GM12878 (cell line): ENCODE data around the gene BZW2. TPM values are rescaled to one million over a fixed set of nuclear protein-coding genes. Genes with fewer than 3 reads are reported as not detected.

Experiments
- ATAC-seq: fragments of 200-7000 bp; cut with Tn5 transposase; 3 replicates; pipeline ENCODE4 v1.9.1; 2020; ENCODE audit warnings: mild to moderate bottlenecking, moderate library complexity
- BruUV-seq: library from RNA; stranded (reverse); fragments of 400-500 nt; replicated peaks from 2 replicates; lab custom pipeline; 2021; lab: Mats Ljungman, UMichigan
- CTCF ChIA-PET: fragments of 300-600 bp; sonication (Branson Sonifier 250); formaldehyde crosslinking; extraction: SDS; loops from one replicate; lab custom pipeline; 2021; ENCODE audit warnings: inconsistent platforms; lab: Yijun Ruan, JAX
- POLR2A ChIA-PET: fragments of 350-600 bp; formaldehyde crosslinking; extraction: SDS; loops from one replicate; lab custom pipeline; 2021; ENCODE audit warnings: inconsistent platforms; lab: Charles Lee
- RAD21 ChIA-PET: fragments of 300-600 bp; sonication (Branson Sonifier 250); formaldehyde crosslinking; loops from one replicate; lab custom pipeline; 2023; ENCODE audit warnings: antibody characterized with exemption; ENCODE audit not compliant: unreplicated experiment; lab: Charles Lee
- SMC1A ChIA-PET: fragments of 300-600 bp; sonication (Branson Sonifier 250); formaldehyde crosslinking; loops from one replicate; lab custom pipeline; 2023; ENCODE audit not compliant: unreplicated experiment, uncharacterized antibody; lab: Charles Lee
- DNase-seq: peaks from one replicate; pipeline ENCODE4 v3.0.0-alpha.2; 2011; ENCODE audit warnings: low read depth, low spot score
- FAIRE-seq: peaks from 3 replicates; lab custom pipeline; 2011; peaks lifted over from hg19 to GRCh38; lab: Jason Lieb, UNC
- H2AFZ ChIP-seq: 2 replicates; pipeline ENCODE4 v1.6.0; 2011; ENCODE audit warnings: low read depth, low read length, control low read depth; ENCODE audit not compliant: control insufficient read depth
- H3K27ac ChIP-seq: 2 replicates; pipeline ENCODE4 v1.5.1; 2011; ENCODE audit warnings: control low read depth; ENCODE audit not compliant: control insufficient read depth, insufficient read depth
- H3K27me3 ChIP-seq, 2 experiments: replicated peaks in 1 of 2; 2 replicates each; pipeline versions ENCODE4 v1.6.0 to v1.6.1; 2011; ENCODE audit warnings: low read length in 1 of 2; ENCODE audit not compliant: control insufficient read depth in 2 of 2, insufficient read depth in 2 of 2
- H3K36me3 ChIP-seq, 2 experiments: 2 replicates each; pipeline ENCODE4 v1.5.1; 2011; ENCODE audit warnings: low read length in 1 of 2; ENCODE audit not compliant: control insufficient read depth in 2 of 2, insufficient read depth in 2 of 2
- H3K4me1 ChIP-seq: 2 replicates; pipeline ENCODE4 v1.6.1; 2011; ENCODE audit warnings: mild to moderate bottlenecking, low read length, moderate library complexity, mixed read lengths; ENCODE audit not compliant: control insufficient read depth, insufficient read depth
- H3K4me2 ChIP-seq: 2 replicates; pipeline ENCODE4 v1.6.0; 2011; ENCODE audit warnings: control low read depth; ENCODE audit not compliant: control insufficient read depth, insufficient read depth
- H3K4me3 ChIP-seq: fragments of 200-600 bp; sonication (generic); 2 replicates; pipeline ENCODE4 v1.5.1; 2016
- H3K79me2 ChIP-seq: 2 replicates; pipeline ENCODE4 v1.6.0; 2011; ENCODE audit warnings: low read length; ENCODE audit not compliant: control insufficient read depth, insufficient read depth
- H3K9ac ChIP-seq: 2 replicates; pipeline ENCODE4 v1.8.0; 2011; ENCODE audit warnings: low read length, control low read depth, mixed read lengths; ENCODE audit not compliant: control insufficient read depth, insufficient read depth
- H3K9me3 ChIP-seq: replicated peaks from 3 replicates; pipeline ENCODE4 v1.5.1; 2011; ENCODE audit warnings: mild to moderate bottlenecking, low read length; ENCODE audit not compliant: control insufficient read depth, insufficient read depth
- H4K20me1 ChIP-seq: 2 replicates; pipeline ENCODE4 v1.6.0; 2011; ENCODE audit not compliant: control insufficient read depth, insufficient read depth
- CBFB ChIP-seq: IDR thresholded peaks from 2 replicates; pipeline ENCODE4 v1.6.1; 2016; ENCODE audit warnings: antibody characterized with exemption, low read depth
- ESRRA ChIP-seq: IDR thresholded peaks from 2 replicates; pipeline ENCODE4 v1.6.1; 2012; ENCODE audit warnings: mild to moderate bottlenecking, low read length, improper control_type of control experiment
- EZH2 ChIP-seq: IDR thresholded peaks from 2 replicates; pipeline ENCODE4 v1.6.1; 2012; ENCODE audit warnings: low read depth, mild to moderate bottlenecking, control low read depth, inconsistent platforms, low read length, borderline replicate concordance; ENCODE audit not compliant: control insufficient read depth
- HDAC6 ChIP-seq: fragments of 200-600 bp; sonication (generic); IDR thresholded peaks from one replicate; pipeline ENCODE4 v1.8.0; 2017; ENCODE audit warnings: antibody characterized with exemption; ENCODE audit not compliant: unreplicated experiment
- JUNB ChIP-seq: IDR thresholded peaks from 2 replicates; pipeline ENCODE4 v1.6.1; 2016; ENCODE audit warnings: antibody characterized with exemption, mild to moderate bottlenecking
- LARP7 ChIP-seq: fragments of 450-650 bp; IDR thresholded peaks from 2 replicates; pipeline ENCODE4 v1.6.1; 2017; ENCODE audit warnings: mild to moderate bottlenecking
- NFYA ChIP-seq: IDR thresholded peaks from 2 replicates; pipeline ENCODE4 v1.6.1; 2011; ENCODE audit warnings: low read depth, mild to moderate bottlenecking, low read length, improper control_type of control experiment, borderline replicate concordance
- RAD21 ChIP-seq: IDR thresholded peaks from 2 replicates; pipeline ENCODE4 v1.6.1; 2011; ENCODE audit warnings: mild to moderate bottlenecking, low read depth, low read length, moderate library complexity; ENCODE audit not compliant: insufficient read depth
- SREBF2 ChIP-seq: IDR thresholded peaks from 2 replicates; pipeline ENCODE4 v1.6.1; 2012; ENCODE audit warnings: mild to moderate bottlenecking, low read length
- YBX1 ChIP-seq: fragments of 450-650 bp; IDR thresholded peaks from 2 replicates; pipeline ENCODE4 v1.6.1; 2016; ENCODE audit warnings: antibody characterized with exemption
- WGBS: methylation state at CpG from one replicate; pipeline ENCODE4 v1.1.6; 2016; ENCODE audit warnings: low lambda C conversion rate; ENCODE audit not compliant: insufficient replicate concordance, insufficient coverage; ENCODE audit errors: missing lambda C conversion rate; 5-methylcytosine and 5-hydroxymethylcytosine counted together
- in situ Hi-C: fragments of 300-500 bp; cut with MboI; formaldehyde crosslinking; loops from 9 replicates; pipeline ENCODE4 v1.14.3; 2018; ENCODE audit warnings: mixed read lengths
- intact Hi-C: fragments of 100-400 bp; cut with micrococcal nuclease; formaldehyde crosslinking; loops from one replicate; pipeline ENCODE4 v1.14.2; 2022; ENCODE audit not compliant: unreplicated experiment
- polyA plus RNA-seq, 11 experiments: library from polyadenylated mRNA; depleted of rRNA in 4 of 11; unstranded in 6 of 11; stranded (reverse) in 5 of 11; fragments of >200 nt; fragmentation: Nextera tagmentation in 4 of 11; fragmentation: Illumina TruSeq in 1 of 11; extraction: Ambion mirVana in 4 of 11; extraction: Trizol in 1 of 11; gene quantifications; 1 replicate in 1 of 11; 2 replicates in 10 of 11; pipeline versions ENCODE4 v1.2.1 to v1.2.3, GENCODE V29; 2011 to 2016; ENCODE audit warnings: inconsistent platforms in 2 of 11, missing spikeins in 2 of 11, low read depth in 1 of 11
- total RNA-seq, 4 experiments: library from RNA; depleted of rRNA in 3 of 4; stranded (reverse); fragments of >200 nt in 3 of 4; fragmentation: Illumina TruSeq in 1 of 4; extraction: Trizol in 1 of 4; gene quantifications; 2 replicates each; pipeline versions ENCODE4 v1.2.1 to v1.2.3, GENCODE V29; 2013 to 2021
- TF ChIP-seq, protein P1 (sequence below): IDR thresholded peaks from 2 replicates; pipeline ENCODE4 v1.6.1; 2011; ENCODE audit warnings: mild to moderate bottlenecking, low read depth, low read length, moderate library complexity; ENCODE audit not compliant: insufficient replicate concordance
- TF ChIP-seq, protein P2 (sequence below): fragments of 450-650 bp; formaldehyde crosslinking; IDR thresholded peaks from 2 replicates; pipeline ENCODE4 v1.5.0; 2022; ENCODE audit warnings: mild to moderate bottlenecking, missing genetic modification characterization

BZW2 gene
- total and polyA plus RNA-seq, 10 of the 15 experiments (the other 5 are each of a cell fraction or from before 2014, with no cell fraction given), result 1.3 to 6.8 (median 3.1) TPM

DNA sequence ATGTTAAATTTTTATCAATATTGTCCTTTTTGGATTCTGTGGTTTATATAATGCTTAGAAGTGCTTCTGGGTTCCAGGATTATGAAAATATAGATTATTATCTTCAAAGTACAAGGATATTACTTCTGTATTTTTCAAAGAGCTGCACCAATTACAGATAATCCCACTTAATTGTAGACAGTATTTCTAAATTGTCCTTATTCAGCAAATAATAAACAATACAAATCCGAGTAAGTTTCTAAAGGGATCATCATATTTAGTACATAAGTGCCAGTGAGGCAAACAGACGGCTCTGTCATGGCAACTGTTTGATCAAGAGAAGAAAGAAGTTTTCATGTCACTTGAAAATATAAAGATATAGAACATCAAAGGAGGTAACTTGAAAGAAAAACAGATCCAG is 19.6 kb upstream of the BZW2 start:
- H2AFZ ChIP-seq, result no peak overlapping the region
- SMC1A ChIA-PET, result no interaction called here
- 27% methylated on average over 2 of the region's 2 CpGs for WGBS
- H3K9me3 ChIP-seq, result no peaks in the 10 kb centered on the region
- H3K36me3 ChIP-seq, result no peaks in the 10 kb centered on the region
- BruUV-seq, result no TSS peak
- CTCF ChIA-PET, result interaction anchor here (1.3 kb wide), 1 partner anchor 17 kb away, joined by 3 read pairs; no protein-coding TSS in a partner anchor
- no peaks in the 10 kb centered on the region for H3K79me2 ChIP-seq
- ATAC-seq (no peak), DNase-seq (no peak), FAIRE-seq (no peak)
- in situ Hi-C loops (no loop called here), intact Hi-C loops (no loop called here)
- H3K9ac ChIP-seq, result no peak overlapping the region
- H4K20me1 ChIP-seq, result no peaks in the 10 kb centered on the region
- H3K4me1 ChIP-seq, result no peaks in the 10 kb centered on the region
- H3K27me3 ChIP-seq, result no peaks in the 10 kb centered on the region; a peak in 1 of 4 replicates
- POLR2A ChIA-PET, result no interaction called here
- H3K4me2 ChIP-seq, result no peak overlapping the region
- H3K4me3 ChIP-seq, result no peak overlapping the region
- TF ChIP-seq JUNB (no peak), EZH2 (no peak), YBX1 (no peak), RAD21 (no peak), HDAC6 (no peak), ESRRA (no peak), LARP7 (no peak), CBFB (no peak), SREBF2 (no peak), NFYA (no peak)
- TF ChIP-seq, protein P1, sequence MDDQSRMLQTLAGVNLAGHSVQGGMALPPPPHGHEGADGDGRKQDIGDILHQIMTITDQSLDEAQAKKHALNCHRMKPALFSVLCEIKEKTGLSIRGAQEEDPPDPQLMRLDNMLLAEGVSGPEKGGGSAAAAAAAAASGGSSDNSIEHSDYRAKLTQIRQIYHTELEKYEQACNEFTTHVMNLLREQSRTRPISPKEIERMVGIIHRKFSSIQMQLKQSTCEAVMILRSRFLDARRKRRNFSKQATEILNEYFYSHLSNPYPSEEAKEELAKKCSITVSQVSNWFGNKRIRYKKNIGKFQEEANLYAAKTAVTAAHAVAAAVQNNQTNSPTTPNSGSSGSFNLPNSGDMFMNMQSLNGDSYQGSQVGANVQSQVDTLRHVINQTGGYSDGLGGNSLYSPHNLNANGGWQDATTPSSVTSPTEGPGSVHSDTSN, result no peak
- TF ChIP-seq, protein P2, sequence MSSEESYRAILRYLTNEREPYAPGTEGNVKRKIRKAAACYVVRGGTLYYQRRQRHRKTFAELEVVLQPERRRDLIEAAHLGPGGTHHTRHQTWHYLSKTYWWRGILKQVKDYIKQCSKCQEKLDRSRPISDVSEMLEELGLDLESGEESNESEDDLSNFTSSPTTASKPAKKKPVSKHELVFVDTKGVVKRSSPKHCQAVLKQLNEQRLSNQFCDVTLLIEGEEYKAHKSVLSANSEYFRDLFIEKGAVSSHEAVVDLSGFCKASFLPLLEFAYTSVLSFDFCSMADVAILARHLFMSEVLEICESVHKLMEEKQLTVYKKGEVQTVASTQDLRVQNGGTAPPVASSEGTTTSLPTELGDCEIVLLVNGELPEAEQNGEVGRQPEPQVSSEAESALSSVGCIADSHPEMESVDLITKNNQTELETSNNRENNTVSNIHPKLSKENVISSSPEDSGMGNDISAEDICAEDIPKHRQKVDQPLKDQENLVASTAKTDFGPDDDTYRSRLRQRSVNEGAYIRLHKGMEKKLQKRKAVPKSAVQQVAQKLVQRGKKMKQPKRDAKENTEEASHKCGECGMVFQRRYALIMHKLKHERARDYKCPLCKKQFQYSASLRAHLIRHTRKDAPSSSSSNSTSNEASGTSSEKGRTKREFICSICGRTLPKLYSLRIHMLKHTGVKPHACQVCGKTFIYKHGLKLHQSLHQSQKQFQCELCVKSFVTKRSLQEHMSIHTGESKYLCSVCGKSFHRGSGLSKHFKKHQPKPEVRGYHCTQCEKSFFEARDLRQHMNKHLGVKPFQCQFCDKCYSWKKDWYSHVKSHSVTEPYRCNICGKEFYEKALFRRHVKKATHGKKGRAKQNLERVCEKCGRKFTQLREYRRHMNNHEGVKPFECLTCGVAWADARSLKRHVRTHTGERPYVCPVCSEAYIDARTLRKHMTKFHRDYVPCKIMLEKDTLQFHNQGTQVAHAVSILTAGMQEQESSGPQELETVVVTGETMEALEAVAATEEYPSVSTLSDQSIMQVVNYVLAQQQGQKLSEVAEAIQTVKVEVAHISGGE, result no peak
- H3K27ac ChIP-seq, result no peak overlapping the region
- RAD21 ChIA-PET, result no interaction called here
